H1 (cell line): ENCODE results near the gene C1orf21. TPM values are rescaled to one million over a fixed set of nuclear protein-coding genes. Genes with fewer than 3 reads are reported as not detected.

ENCODE experiments used
- CTBP2 ChIP-seq: IDR thresholded peaks from 2 replicates; pipeline ENCODE4 v1.7.0; 2011; ENCODE audit warnings: borderline replicate concordance, mild to moderate bottlenecking, moderate library complexity, mixed read lengths, low read length; ENCODE audit not compliant: insufficient read depth, insufficient read length
- GTF2F1 ChIP-seq: IDR thresholded peaks from 2 replicates; pipeline ENCODE4 v1.6.1; 2012; ENCODE audit warnings: low read depth, low read length, improper control_type of control experiment, borderline replicate concordance
- HDAC2 ChIP-seq, 2 experiments: fragments of 300-600 bp in 1 of 2; sonication (generic) in 1 of 2; IDR thresholded peaks; 2 replicates each; pipeline ENCODE4 v1.6.1; 2011 to 2012; ENCODE audit warnings: low read depth in 2 of 2, low read length in 2 of 2, mild to moderate bottlenecking in 2 of 2, moderate library complexity in 2 of 2, borderline replicate concordance in 1 of 2, inconsistent platforms in 1 of 2
- SIN3A ChIP-seq, 2 experiments: IDR thresholded peaks in 1 of 2; conservative IDR thresholded peaks in 1 of 2; 2 replicates each; pipeline ENCODE4 v1.6.1; 2011 to 2012; ENCODE audit warnings: low read length in 2 of 2, improper control_type of control experiment in 1 of 2, low read depth in 1 of 2, mild to moderate bottlenecking in 1 of 2
- SIX5 ChIP-seq: IDR thresholded peaks from 2 replicates; pipeline ENCODE4 v1.6.1; 2011; ENCODE audit warnings: mild to moderate bottlenecking, low read depth, low read length
- polyA plus RNA-seq, 7 experiments: library from polyadenylated mRNA; depleted of rRNA in 3 of 7; stranded (reverse) in 5 of 7; unstranded in 2 of 7; fragments of >200 nt in 5 of 7; fragments of 200-250 nt in 2 of 7; gene quantifications; 1 replicate in 5 of 7; 2 replicates in 1 of 7; 4 replicates in 1 of 7; pipeline versions ENCODE4 v1.2.1 to v1.2.3, GENCODE V29; 2011 to 2013; ENCODE audit warnings: missing spikeins in 2 of 7, mixed read lengths in 2 of 7
- total RNA-seq: library from RNA; stranded (reverse); fragmentation: NEBNext Ultra II Directional; extraction: Animal tissue kit (Norgen Biotek cat#: 25700); gene quantifications from 2 replicates; pipeline ENCODE4 v1.2.1, GENCODE V29; 2021
- TF ChIP-seq, protein P1 (sequence below): fragments of 300-600 bp; sonication (generic); IDR thresholded peaks from 2 replicates; pipeline ENCODE4 v1.7.1; 2012; ENCODE audit warnings: low read length, moderate library complexity, mild to moderate bottlenecking, inconsistent platforms; ENCODE audit not compliant: insufficient replicate concordance

The C1orf21 gene
- total and polyA plus RNA-seq, 2 of the 8 experiments (the other 6 are each of a cell fraction or from before 2014, with no cell fraction given) = 16.6 to 51.0 TPM

DNA sequence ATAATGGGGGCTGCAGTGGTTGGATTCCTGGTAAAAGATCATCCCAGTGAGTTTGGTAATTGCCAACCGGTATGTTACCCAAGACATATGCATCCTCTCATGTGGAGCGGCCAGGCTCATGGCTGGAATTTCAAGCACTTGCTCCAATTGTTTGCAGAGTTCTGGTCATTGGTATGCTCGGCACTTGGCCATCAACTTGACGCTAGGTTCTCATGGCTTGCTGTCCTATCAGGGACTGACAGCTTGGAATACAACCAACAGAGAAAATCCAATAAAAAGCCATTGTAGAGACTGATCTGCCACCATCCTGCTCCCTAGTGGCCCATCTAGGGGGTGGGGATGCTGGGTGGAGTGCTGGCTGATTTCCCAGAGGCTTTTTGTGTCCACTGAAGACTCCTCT, 247.0 kb downstream of the C1orf21 start (continued):
- TF ChIP-seq, protein P1, sequence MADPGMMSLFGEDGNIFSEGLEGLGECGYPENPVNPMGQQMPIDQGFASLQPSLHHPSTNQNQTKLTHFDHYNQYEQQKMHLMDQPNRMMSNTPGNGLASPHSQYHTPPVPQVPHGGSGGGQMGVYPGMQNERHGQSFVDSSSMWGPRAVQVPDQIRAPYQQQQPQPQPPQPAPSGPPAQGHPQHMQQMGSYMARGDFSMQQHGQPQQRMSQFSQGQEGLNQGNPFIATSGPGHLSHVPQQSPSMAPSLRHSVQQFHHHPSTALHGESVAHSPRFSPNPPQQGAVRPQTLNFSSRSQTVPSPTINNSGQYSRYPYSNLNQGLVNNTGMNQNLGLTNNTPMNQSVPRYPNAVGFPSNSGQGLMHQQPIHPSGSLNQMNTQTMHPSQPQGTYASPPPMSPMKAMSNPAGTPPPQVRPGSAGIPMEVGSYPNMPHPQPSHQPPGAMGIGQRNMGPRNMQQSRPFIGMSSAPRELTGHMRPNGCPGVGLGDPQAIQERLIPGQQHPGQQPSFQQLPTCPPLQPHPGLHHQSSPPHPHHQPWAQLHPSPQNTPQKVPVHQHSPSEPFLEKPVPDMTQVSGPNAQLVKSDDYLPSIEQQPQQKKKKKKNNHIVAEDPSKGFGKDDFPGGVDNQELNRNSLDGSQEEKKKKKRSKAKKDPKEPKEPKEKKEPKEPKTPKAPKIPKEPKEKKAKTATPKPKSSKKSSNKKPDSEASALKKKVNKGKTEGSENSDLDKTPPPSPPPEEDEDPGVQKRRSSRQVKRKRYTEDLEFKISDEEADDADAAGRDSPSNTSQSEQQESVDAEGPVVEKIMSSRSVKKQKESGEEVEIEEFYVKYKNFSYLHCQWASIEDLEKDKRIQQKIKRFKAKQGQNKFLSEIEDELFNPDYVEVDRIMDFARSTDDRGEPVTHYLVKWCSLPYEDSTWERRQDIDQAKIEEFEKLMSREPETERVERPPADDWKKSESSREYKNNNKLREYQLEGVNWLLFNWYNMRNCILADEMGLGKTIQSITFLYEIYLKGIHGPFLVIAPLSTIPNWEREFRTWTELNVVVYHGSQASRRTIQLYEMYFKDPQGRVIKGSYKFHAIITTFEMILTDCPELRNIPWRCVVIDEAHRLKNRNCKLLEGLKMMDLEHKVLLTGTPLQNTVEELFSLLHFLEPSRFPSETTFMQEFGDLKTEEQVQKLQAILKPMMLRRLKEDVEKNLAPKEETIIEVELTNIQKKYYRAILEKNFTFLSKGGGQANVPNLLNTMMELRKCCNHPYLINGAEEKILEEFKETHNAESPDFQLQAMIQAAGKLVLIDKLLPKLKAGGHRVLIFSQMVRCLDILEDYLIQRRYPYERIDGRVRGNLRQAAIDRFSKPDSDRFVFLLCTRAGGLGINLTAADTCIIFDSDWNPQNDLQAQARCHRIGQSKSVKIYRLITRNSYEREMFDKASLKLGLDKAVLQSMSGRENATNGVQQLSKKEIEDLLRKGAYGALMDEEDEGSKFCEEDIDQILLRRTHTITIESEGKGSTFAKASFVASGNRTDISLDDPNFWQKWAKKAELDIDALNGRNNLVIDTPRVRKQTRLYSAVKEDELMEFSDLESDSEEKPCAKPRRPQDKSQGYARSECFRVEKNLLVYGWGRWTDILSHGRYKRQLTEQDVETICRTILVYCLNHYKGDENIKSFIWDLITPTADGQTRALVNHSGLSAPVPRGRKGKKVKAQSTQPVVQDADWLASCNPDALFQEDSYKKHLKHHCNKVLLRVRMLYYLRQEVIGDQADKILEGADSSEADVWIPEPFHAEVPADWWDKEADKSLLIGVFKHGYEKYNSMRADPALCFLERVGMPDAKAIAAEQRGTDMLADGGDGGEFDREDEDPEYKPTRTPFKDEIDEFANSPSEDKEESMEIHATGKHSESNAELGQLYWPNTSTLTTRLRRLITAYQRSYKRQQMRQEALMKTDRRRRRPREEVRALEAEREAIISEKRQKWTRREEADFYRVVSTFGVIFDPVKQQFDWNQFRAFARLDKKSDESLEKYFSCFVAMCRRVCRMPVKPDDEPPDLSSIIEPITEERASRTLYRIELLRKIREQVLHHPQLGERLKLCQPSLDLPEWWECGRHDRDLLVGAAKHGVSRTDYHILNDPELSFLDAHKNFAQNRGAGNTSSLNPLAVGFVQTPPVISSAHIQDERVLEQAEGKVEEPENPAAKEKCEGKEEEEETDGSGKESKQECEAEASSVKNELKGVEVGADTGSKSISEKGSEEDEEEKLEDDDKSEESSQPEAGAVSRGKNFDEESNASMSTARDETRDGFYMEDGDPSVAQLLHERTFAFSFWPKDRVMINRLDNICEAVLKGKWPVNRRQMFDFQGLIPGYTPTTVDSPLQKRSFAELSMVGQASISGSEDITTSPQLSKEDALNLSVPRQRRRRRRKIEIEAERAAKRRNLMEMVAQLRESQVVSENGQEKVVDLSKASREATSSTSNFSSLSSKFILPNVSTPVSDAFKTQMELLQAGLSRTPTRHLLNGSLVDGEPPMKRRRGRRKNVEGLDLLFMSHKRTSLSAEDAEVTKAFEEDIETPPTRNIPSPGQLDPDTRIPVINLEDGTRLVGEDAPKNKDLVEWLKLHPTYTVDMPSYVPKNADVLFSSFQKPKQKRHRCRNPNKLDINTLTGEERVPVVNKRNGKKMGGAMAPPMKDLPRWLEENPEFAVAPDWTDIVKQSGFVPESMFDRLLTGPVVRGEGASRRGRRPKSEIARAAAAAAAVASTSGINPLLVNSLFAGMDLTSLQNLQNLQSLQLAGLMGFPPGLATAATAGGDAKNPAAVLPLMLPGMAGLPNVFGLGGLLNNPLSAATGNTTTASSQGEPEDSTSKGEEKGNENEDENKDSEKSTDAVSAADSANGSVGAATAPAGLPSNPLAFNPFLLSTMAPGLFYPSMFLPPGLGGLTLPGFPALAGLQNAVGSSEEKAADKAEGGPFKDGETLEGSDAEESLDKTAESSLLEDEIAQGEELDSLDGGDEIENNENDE = no peak
- TF ChIP-seq GTF2F1 = no peak
- no peak for TF ChIP-seq CTBP2
- no peak for TF ChIP-seq SIX5
- TF ChIP-seq HDAC2 (IDR thresholded peaks at IDR 0.05; ENCODE audit: borderline replicate concordance in 1 of 2, low read depth in 2 of 2, low read length in 2 of 2) = no peak
- no peak for TF ChIP-seq SIN3A (conservative IDR thresholded peaks at IDR 0.05 in 1 of 2, IDR thresholded peaks at IDR 0.05 in 1 of 2; ENCODE audit: low read depth in 1 of 2, low read length in 2 of 2)
